Ovary (tissue), 3 donors: Measurements from ENCODE around the gene PARP9.

ENCODE experiments used
- CTCF ChIP-seq, 3 donors: fragments of 450-650 bp in 2 of 3; fragments of 200-600 bp in 1 of 3; IDR thresholded peaks; one replicate each; pipeline versions ENCODE4 v1.5.1 to v1.8.0; 2016 to 2022; ENCODE audit warnings: antibody characterized with exemption in 3 of 3, mild to moderate bottlenecking in 1 of 3
- EP300 ChIP-seq: sonication (generic); formaldehyde crosslinking; IDR thresholded peaks from one replicate; pipeline ENCODE4 v1.6.1; 2017; ENCODE audit warnings: antibody characterized with exemption
- donor health status: DM: no; HTN: no; CAD: no.

GRCh38 chr3:122578069-122578740, 14.1 kb upstream of the PARP9 start:
- TF ChIP-seq CTCF (IDR thresholded peaks at IDR 0.05) (no peak), EP300 (no peak)
